Astrocyte (in vitro differentiated cells and primary cell): ENCODE measurements around the gene IGF1.

ENCODE experiments used
- CTCF ChIP-seq: IDR thresholded peaks from 2 replicates; pipeline ENCODE4 v1.5.1; 2011; ENCODE audit warnings: low read depth, mild to moderate bottlenecking, inconsistent platforms, low read length, moderate library complexity; ENCODE audit not compliant: insufficient read depth
- EZH2 ChIP-seq: IDR thresholded peaks from 2 replicates; pipeline ENCODE4 v1.6.1; 2012; ENCODE audit warnings: mild to moderate bottlenecking, low read length, inconsistent platforms; ENCODE audit not compliant: insufficient read depth

- TF ChIP-seq CTCF (no peak), EZH2 (no peak)
These were observed at the start of gene IGF1 for GRCh38 chr12:102480406-102480805.
